Mammary epithelial cell (primary cell): ENCODE results near the gene XPO5.

Experiments used
- EZH2 ChIP-seq: IDR thresholded peaks from 2 replicates; pipeline ENCODE4 v1.6.1; 2012; ENCODE audit warnings: low read length, inconsistent platforms, borderline replicate concordance
- TF ChIP-seq, protein P1 (sequence below), 2 donors: IDR thresholded peaks in 1 of 2; conservative IDR thresholded peaks in 1 of 2; 2 replicates each; pipeline ENCODE4 v1.5.1; 2011 to 2012; ENCODE audit warnings: inconsistent platforms in 2 of 2, low read length in 2 of 2, mild to moderate bottlenecking in 2 of 2, control low read depth in 1 of 2, low read depth in 1 of 2; ENCODE audit not compliant: insufficient read depth in 1 of 2; ENCODE audit errors: extremely low read depth in 1 of 2

DNA sequence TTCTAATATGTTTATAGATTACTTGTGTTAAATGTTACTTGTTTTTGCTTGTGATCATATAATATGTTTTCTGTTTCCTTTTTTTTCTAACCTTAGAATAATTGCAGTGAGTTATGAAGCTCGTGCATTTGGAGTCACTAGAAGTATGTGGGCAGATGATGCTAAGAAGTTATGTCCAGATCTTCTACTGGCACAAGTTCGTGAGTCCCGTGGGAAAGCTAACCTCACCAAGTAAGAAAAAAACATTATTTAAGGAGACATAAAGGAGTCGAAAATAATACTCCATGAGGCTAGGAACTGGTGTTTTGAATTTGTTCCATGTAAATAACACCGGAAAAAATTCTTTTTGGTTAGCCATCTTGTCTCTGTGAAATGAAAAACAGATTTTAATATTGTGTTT is 7.1 kb upstream of the XPO5 start:
- TF ChIP-seq, protein P1, sequence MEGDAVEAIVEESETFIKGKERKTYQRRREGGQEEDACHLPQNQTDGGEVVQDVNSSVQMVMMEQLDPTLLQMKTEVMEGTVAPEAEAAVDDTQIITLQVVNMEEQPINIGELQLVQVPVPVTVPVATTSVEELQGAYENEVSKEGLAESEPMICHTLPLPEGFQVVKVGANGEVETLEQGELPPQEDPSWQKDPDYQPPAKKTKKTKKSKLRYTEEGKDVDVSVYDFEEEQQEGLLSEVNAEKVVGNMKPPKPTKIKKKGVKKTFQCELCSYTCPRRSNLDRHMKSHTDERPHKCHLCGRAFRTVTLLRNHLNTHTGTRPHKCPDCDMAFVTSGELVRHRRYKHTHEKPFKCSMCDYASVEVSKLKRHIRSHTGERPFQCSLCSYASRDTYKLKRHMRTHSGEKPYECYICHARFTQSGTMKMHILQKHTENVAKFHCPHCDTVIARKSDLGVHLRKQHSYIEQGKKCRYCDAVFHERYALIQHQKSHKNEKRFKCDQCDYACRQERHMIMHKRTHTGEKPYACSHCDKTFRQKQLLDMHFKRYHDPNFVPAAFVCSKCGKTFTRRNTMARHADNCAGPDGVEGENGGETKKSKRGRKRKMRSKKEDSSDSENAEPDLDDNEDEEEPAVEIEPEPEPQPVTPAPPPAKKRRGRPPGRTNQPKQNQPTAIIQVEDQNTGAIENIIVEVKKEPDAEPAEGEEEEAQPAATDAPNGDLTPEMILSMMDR (conservative IDR thresholded peaks at IDR 0.05 in 1 of 2, IDR thresholded peaks at IDR 0.05 in 1 of 2; ENCODE audit: extremely low read depth in 1 of 2, insufficient read depth in 1 of 2, low read depth in 1 of 2, low read length in 2 of 2) = no peak
- no peak for TF ChIP-seq EZH2
